GM12891 (cell line): Measurements from ENCODE around the gene AGTRAP.

Source experiments
- DNase-seq: peaks from one replicate; pipeline ENCODE4 v3.0.0; 2011; ENCODE audit warnings: low spot score; ENCODE audit not compliant: insufficient read length
- FAIRE-seq: peaks from 2 replicates; lab custom pipeline; 2011; peaks lifted over from hg19 to GRCh38; lab: Jason Lieb, UNC
- PAX5 ChIP-seq: IDR thresholded peaks from 2 replicates; pipeline ENCODE4 v1.6.1; 2011; ENCODE audit warnings: low read length, moderate library complexity, mild to moderate bottlenecking; ENCODE audit not compliant: insufficient read depth, severe bottlenecking
- POLR2A ChIP-seq: IDR thresholded peaks from 2 replicates; pipeline ENCODE4 v1.6.1; 2011; ENCODE audit warnings: low read depth, low read length, control low read depth
- POLR2AphosphoS5 ChIP-seq: IDR thresholded peaks from 2 replicates; pipeline ENCODE4 v1.6.1; 2011; ENCODE audit warnings: low read depth, low read length, control low read depth
- POU2F2 ChIP-seq: IDR thresholded peaks from 2 replicates; pipeline ENCODE4 v1.6.1; 2011; ENCODE audit warnings: low read depth, mild to moderate bottlenecking, control low read depth, low read length, moderate library complexity
- SPI1 ChIP-seq: IDR thresholded peaks from 2 replicates; pipeline ENCODE4 v1.6.1; 2011; ENCODE audit warnings: low read depth, low read length, control low read depth
- TAF1 ChIP-seq: IDR thresholded peaks from 2 replicates; pipeline ENCODE4 v1.6.1; 2011; ENCODE audit warnings: low read depth, low read length, control low read depth

Gene AGTRAP

DNA sequence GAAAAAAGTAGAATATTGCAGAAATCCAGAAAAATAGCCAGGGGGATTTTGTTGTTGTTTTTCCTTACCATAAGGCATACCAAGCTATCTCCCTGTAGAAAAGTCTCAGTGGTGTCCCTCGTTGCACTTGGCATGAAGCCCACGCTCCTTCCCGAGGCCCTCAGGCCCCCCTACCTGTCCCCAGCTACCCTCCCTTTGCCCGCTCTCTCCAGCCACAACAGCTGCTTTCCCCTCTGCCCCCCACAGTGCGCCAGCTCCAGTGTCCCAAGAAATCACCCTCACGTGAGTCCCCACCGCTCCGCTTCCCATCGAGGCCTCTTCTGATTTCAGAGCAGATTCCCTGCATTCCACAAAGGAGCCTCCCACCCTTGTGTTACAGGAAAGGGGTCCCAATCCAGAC is 8.4 kb downstream of the AGTRAP start:
- no peak for TF ChIP-seq SPI1
- TF ChIP-seq PAX5: no peak
- no peak for TF ChIP-seq TAF1
- no peak for TF ChIP-seq POLR2A
- TF ChIP-seq POLR2AphosphoS5: no peak
- TF ChIP-seq POU2F2: no peak
- DNase-seq (no peak), FAIRE-seq (no peak)

DNA sequence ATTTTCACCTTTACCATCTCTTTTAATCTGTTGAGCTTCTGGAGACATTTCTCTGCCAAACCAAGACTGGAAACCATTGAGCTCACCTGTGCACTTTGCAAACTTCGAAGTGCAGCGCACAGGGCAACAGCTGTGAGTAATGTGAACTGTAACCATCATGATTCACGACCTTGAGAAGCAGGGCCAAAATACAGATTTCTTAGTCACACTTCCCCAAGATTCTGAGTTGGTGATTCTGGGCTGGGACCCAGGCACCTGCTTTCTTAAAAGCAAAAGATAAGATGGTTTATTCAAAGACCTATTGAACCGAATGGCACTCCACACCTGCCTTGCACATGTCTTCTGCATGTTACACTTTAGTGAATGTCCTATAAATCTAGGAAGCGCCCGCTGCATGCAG is 10.2 kb downstream of the AGTRAP start:
- TF ChIP-seq SPI1 (no peak), POLR2A (no peak), POLR2AphosphoS5 (no peak), POU2F2 (no peak), PAX5 (no peak)
- FAIRE-seq: no peak
- no peak for DNase-seq

DNA sequence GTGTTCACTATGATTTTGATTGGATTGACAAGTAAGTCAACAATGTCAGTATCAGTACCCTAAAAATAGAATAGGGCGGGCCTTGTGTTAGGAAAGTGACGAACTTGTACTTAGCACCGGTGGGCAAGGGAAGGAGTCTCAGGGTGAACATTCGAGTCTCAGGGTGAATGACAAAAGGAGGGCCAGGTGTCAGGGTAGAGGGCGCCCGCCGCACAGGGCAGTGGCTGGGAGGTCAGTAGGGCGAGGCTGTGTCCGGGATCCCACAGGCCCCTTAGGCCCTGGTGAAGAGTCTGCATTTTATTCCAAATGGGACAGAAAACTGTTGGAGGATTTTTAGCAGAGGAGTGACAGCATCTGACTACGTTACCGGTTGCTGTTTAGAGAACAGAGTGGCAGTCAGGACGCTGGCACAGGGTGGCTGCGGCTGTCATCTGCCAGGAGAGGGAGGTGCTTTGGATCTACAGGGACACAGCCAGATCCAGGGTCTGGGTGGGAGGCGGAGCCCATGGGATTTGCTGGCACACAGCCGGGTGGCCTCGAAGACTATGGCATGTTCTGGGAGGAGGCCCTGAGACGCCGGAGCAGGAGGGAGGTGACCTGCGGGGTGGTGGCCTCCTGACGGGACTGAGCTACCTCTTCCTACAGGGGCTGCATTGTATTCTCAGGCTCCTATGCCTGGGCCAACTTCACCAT is 11.0 kb downstream of the AGTRAP start:
- TF ChIP-seq PAX5 (no peak), POLR2A (no peak), POLR2AphosphoS5 (no peak), POU2F2 (no peak), SPI1 (no peak), TAF1 (no peak)
- FAIRE-seq: no peak
- DNase-seq: no peak

DNA sequence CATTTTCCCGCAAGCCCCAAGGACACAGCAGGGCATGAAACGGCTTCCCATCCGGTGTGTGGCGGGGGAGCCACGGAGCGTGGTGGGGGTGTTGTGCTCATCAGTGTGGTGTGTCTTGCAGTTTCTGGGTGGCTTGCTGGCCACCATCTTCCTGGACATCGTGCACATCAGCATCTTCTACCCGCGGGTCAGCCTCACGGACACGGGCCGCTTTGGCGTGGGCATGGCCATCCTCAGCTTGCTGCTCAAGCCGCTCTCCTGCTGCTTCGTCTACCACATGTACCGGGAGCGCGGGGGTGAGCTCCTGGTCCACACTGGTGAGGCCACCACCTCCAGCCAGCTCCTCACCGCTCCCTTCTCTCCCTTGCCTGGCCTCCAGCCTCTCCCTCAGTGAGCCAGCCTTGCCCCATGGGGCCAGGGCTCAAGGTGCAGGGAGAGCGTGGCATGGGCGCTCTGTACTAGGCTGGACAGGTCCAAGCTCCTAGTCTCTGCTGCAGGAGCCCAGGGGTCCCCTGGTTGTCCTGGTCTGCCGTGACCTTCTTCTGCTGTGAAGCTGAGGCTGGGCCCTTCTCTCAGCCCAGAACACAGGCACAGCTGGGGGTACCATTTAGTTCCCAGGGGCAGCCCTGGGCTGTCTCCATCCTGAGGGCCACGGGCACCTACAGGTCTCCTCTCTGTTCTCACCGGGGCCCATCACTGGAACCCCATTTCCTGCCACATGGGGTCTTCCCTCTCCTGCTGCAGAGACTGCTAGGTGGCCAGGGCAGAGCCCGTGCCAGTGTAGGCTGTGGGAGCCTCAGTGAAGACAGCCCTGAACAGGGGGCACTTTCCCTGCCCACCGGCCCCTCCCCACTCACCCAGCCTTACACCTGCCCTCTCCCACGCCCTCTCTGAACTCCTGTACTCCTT is 12.6 kb downstream of the AGTRAP start:
- FAIRE-seq (no peak), DNase-seq (no peak)
- TF ChIP-seq POU2F2 (no peak), PAX5 (no peak), TAF1 (no peak)

GRCh38 chr1:11749203-11749689 is 13.3 kb downstream of the AGTRAP start:
- peak; percentile 83 for DNase-seq
- FAIRE-seq: peak; percentile 38
- TF ChIP-seq PAX5: no peak
- no peak for TF ChIP-seq POLR2AphosphoS5
- no peak for TF ChIP-seq POLR2A
- TF ChIP-seq SPI1: no peak

GRCh38 chr1:11749996-11750395 is 14.1 kb downstream of the AGTRAP start:
- FAIRE-seq (no peak), DNase-seq (no peak)
- no peak for TF ChIP-seq PAX5
- TF ChIP-seq SPI1: no peak
- TF ChIP-seq POLR2AphosphoS5: no peak
- TF ChIP-seq POU2F2: no peak
- no peak for TF ChIP-seq TAF1
- no peak for TF ChIP-seq POLR2A

DNA sequence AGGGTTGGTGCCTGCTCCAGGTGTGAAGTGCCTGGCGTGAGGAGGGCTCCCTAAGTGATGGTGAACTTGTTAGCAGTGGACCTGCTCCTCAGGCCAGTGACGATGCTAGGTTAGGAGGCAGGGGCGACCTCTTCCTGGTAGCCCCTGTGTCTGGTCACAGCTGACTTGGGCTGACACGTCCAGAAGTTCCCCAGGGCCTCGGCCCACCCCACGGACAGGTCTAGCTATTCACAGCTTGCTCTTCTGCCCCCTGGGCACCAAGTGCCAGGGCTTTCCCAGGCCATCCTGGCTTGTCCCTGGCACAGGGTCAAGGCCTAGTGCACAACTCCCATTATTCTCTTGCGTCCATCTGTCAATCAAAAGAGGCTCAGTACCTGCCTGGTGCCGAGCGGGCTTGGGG is 15.2 kb downstream of the AGTRAP start:
- FAIRE-seq: no peak
- TF ChIP-seq POLR2AphosphoS5 (no peak), PAX5 (no peak), TAF1 (no peak), POLR2A (no peak), SPI1 (no peak), POU2F2 (no peak)
- no peak for DNase-seq

DNA sequence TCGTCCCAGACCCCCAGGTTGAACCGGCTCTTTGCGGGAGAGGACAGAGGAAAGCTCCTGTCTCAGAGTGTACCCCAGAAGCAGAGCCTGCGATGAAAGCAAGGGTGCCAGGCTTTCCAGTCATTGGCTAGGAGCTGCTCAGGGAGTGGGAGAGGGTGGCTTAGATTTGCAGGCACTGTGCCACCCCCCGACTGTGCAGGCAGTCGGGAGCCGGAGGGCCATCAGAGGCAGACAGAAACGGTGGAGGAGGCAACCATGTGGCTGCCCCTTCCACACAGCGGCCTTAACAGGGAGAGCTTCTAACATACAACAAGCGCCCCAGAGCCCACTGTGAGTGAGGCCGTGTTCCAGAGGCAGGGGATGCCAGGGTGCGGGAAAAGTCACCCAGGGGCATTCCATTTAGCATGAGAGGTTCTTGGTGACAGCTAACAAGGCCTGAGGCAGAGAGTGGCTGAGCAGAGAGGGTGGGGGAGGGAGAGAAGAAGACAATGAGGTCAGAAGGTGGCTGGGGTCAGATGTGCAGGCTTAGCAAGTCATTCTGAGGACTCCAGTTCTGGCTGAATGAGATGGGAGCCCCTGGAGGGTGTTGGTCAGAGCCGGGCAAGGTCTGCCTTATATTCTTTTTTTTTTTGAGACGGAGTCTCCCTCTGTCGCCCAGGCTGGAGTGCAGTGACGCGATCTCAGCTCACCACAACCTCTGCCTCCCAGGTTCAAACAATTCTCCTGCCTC is 16.6 kb downstream of the AGTRAP start:
- TF ChIP-seq POU2F2 (no peak), PAX5 (no peak), SPI1 (no peak), POLR2A (no peak), TAF1 (no peak), POLR2AphosphoS5 (no peak)
- DNase-seq (no peak), FAIRE-seq (no peak)

GRCh38 chr1:11753555-11754208 is 17.7 kb downstream of the AGTRAP start:
- no peak for FAIRE-seq

GRCh38 chr1:11757047-11757446 is 21.1 kb downstream of the AGTRAP start:
- FAIRE-seq (no peak), DNase-seq (no peak)

More at GRCh38 chr1:11753555-11754208, 17.7 kb downstream of the AGTRAP start:
- no peak for DNase-seq
- TF ChIP-seq POLR2AphosphoS5 (no peak), SPI1 (no peak), POLR2A (no peak), TAF1 (no peak), POU2F2 (no peak), PAX5 (no peak)

More at GRCh38 chr1:11757047-11757446, 21.1 kb downstream of the AGTRAP start:
- no peak for TF ChIP-seq POLR2AphosphoS5
- no peak for TF ChIP-seq TAF1
- TF ChIP-seq SPI1: no peak
- TF ChIP-seq POU2F2: no peak
- no peak for TF ChIP-seq POLR2A
- TF ChIP-seq PAX5: no peak
